Measurements from ENCODE around the gene HECTD1.
A peak's percentile ranks its signal among the peaks of the same experiment; 100 is the strongest.
"Not testable (repeated sequence)": the region's sequence is repeated elsewhere in the genome, so short reads cannot be mapped to it uniquely, and the experiment has no call there.

Gene HECTD1

GRCh38 chr14:31207755-31208545 is at the start of gene HECTD1:
Gene HECTD1 (minus strand): TSS chr14:31207793. CDS start chr14:31205936, 1,857 bp downstream.
- no peaks in the 10 kb centered on the region for H3K9me3 Mint-ChIP-seq
- peaks cover 56% of the 10 kb centered on the region for H3K4me1 Mint-ChIP-seq (ENCODE audit: low read depth)
- peaks cover 28% of the 10 kb centered on the region for H3K36me3 Mint-ChIP-seq (ENCODE audit: low read depth)
- H3K27me3 Mint-ChIP-seq: no peaks in the 10 kb centered on the region
- H3K4me3 Mint-ChIP-seq: peak within 1 kb of the TSS; percentile 90
- H3K27ac Mint-ChIP-seq: peak within 1 kb of the TSS; percentile 98

- H3K36me3 Mint-ChIP-seq (ENCODE audit: low read depth): no peaks in the 10 kb centered on the region
- H3K9me3 Mint-ChIP-seq: no peaks in the 10 kb centered on the region
- no peak overlapping the region for H3K4me3 Mint-ChIP-seq
- no peaks in the 10 kb centered on the region for H3K27me3 Mint-ChIP-seq
- H3K4me1 Mint-ChIP-seq (ENCODE audit: low read depth): no peaks in the 10 kb centered on the region
- no peak overlapping the region for H3K27ac Mint-ChIP-seq
Measured at GRCh38 chr14:31257244-31257553, 49.6 kb upstream of the HECTD1 start.

- Mint-ChIP-seq H3K27ac (no peak overlapping the region), H3K4me1 (ENCODE audit: low read depth) (no peaks in the 10 kb centered on the region), H3K4me3 (no peak overlapping the region), H3K27me3 (no peaks in the 10 kb centered on the region), H3K9me3 (no peaks in the 10 kb centered on the region), H3K36me3 (ENCODE audit: low read depth) (no peaks in the 10 kb centered on the region)
Measured at GRCh38 chr14:31256534-31257243, 49.1 kb upstream of the HECTD1 start.

GRCh38 chr14:31255918-31256317 is 48.3 kb upstream of the HECTD1 start:
- H3K27me3 Mint-ChIP-seq; H3K9me3 Mint-ChIP-seq; H3K27ac Mint-ChIP-seq; H3K4me3 Mint-ChIP-seq; H3K36me3 Mint-ChIP-seq (ENCODE audit: low read depth); H3K4me1 Mint-ChIP-seq (ENCODE audit: low read depth): not testable (repeated sequence)

GRCh38 chr14:31255286-31255685 is 47.7 kb upstream of the HECTD1 start:
- Mint-ChIP-seq H3K36me3 (ENCODE audit: low read depth) (no peaks in the 10 kb centered on the region), H3K4me1 (ENCODE audit: low read depth) (no peaks in the 10 kb centered on the region), H3K27me3 (no peaks in the 10 kb centered on the region), H3K9me3 (no peaks in the 10 kb centered on the region), H3K27ac (no peak overlapping the region), H3K4me3 (no peak overlapping the region)

GRCh38 chr14:31253746-31254471 is 46.3 kb upstream of the HECTD1 start:
- no peaks in the 10 kb centered on the region for H3K4me1 Mint-ChIP-seq (ENCODE audit: low read depth)

GRCh38 chr14:31252865-31253264 is 45.3 kb upstream of the HECTD1 start:
- Mint-ChIP-seq H3K9me3 (no peaks in the 10 kb centered on the region), H3K4me1 (ENCODE audit: low read depth) (no peaks in the 10 kb centered on the region), H3K36me3 (ENCODE audit: low read depth) (no peaks in the 10 kb centered on the region), H3K27ac (no peak overlapping the region), H3K4me3 (no peak overlapping the region), H3K27me3 (no peaks in the 10 kb centered on the region)

More at GRCh38 chr14:31253746-31254471, 46.3 kb upstream of the HECTD1 start:
- Mint-ChIP-seq H3K27me3 (no peaks in the 10 kb centered on the region), H3K27ac (no peak overlapping the region), H3K9me3 (no peaks in the 10 kb centered on the region), H3K36me3 (ENCODE audit: low read depth) (no peaks in the 10 kb centered on the region), H3K4me3 (no peak overlapping the region)

- H3K36me3 Mint-ChIP-seq (ENCODE audit: low read depth): no peaks in the 10 kb centered on the region
- H3K27me3 Mint-ChIP-seq: no peaks in the 10 kb centered on the region
- no peaks in the 10 kb centered on the region for H3K9me3 Mint-ChIP-seq
- no peak overlapping the region for H3K4me3 Mint-ChIP-seq
- H3K4me1 Mint-ChIP-seq (ENCODE audit: low read depth): no peaks in the 10 kb centered on the region
- H3K27ac Mint-ChIP-seq: no peak overlapping the region
Measured at GRCh38 chr14:31251028-31251958, 43.7 kb upstream of the HECTD1 start.

- H3K4me1 Mint-ChIP-seq (ENCODE audit: low read depth): peaks cover 22% of the 10 kb centered on the region
- no peak overlapping the region for H3K4me3 Mint-ChIP-seq
- no peaks in the 10 kb centered on the region for H3K9me3 Mint-ChIP-seq
- H3K27ac Mint-ChIP-seq: no peak overlapping the region
- H3K36me3 Mint-ChIP-seq (ENCODE audit: low read depth): no peaks in the 10 kb centered on the region
- no peaks in the 10 kb centered on the region for H3K27me3 Mint-ChIP-seq
Measured at GRCh38 chr14:31244626-31245025, 37.0 kb upstream of the HECTD1 start.

GRCh38 chr14:31243860-31244259 is 36.3 kb upstream of the HECTD1 start:
- H3K27me3 Mint-ChIP-seq: no peaks in the 10 kb centered on the region
- H3K27ac Mint-ChIP-seq: peak overlapping the region; percentile 47
- H3K36me3 Mint-ChIP-seq (ENCODE audit: low read depth): no peaks in the 10 kb centered on the region
- H3K4me3 Mint-ChIP-seq: no peak overlapping the region
- H3K9me3 Mint-ChIP-seq: no peaks in the 10 kb centered on the region
- H3K4me1 Mint-ChIP-seq (ENCODE audit: low read depth): peaks cover 22% of the 10 kb centered on the region

GRCh38 chr14:31242161-31242940 is 34.8 kb upstream of the HECTD1 start:
- H3K36me3 Mint-ChIP-seq (ENCODE audit: low read depth); H3K4me3 Mint-ChIP-seq; H3K27me3 Mint-ChIP-seq; H3K27ac Mint-ChIP-seq; H3K9me3 Mint-ChIP-seq: not testable (repeated sequence)
- peaks cover 22% of the 10 kb centered on the region for H3K4me1 Mint-ChIP-seq (ENCODE audit: low read depth)

GRCh38 chr14:31241450-31242114 is 34.0 kb upstream of the HECTD1 start:
- H3K36me3 Mint-ChIP-seq (ENCODE audit: low read depth): no peaks in the 10 kb centered on the region
- no peak overlapping the region for H3K27ac Mint-ChIP-seq
- no peak overlapping the region for H3K4me3 Mint-ChIP-seq
- H3K4me1 Mint-ChIP-seq (ENCODE audit: low read depth): peaks cover 22% of the 10 kb centered on the region
- H3K27me3 Mint-ChIP-seq: no peaks in the 10 kb centered on the region
- H3K9me3 Mint-ChIP-seq: no peaks in the 10 kb centered on the region

GRCh38 chr14:31239741-31240140 is 32.1 kb upstream of the HECTD1 start:
- Mint-ChIP-seq H3K4me1 (ENCODE audit: low read depth) (peaks cover 22% of the 10 kb centered on the region), H3K36me3 (ENCODE audit: low read depth) (no peaks in the 10 kb centered on the region), H3K27ac (no peak overlapping the region), H3K27me3 (no peaks in the 10 kb centered on the region), H3K4me3 (no peak overlapping the region), H3K9me3 (no peaks in the 10 kb centered on the region)
